Thyroid gland (tissue), 4 donors: ENCODE measurements around the gene OSBPL3. TPM values are rescaled to one million over a fixed set of nuclear protein-coding genes. Genes with fewer than 3 reads are reported as not detected.

Source experiments
- DNase-seq, 2 donors: peaks; one replicate each; pipeline ENCODE4 v3.0.0-alpha.2; 2019
- H3K27ac ChIP-seq, 3 donors: fragments of 200-600 bp; sonication (generic); 1 replicate in 2 of 3; 2 replicates in 1 of 3; pipeline ENCODE4 v1.5.1; 2016 to 2019; ENCODE audit warnings: mild to moderate bottlenecking in 1 of 3, moderate library complexity in 1 of 3
- H3K27me3 ChIP-seq: fragments of 200-600 bp; sonication (generic); one replicate; pipeline ENCODE4 v1.5.1; 2019
- H3K36me3 ChIP-seq, 2 donors: fragments of 200-600 bp; sonication (generic); one replicate each; pipeline ENCODE4 v1.5.1; 2016 to 2019
- H3K4me1 ChIP-seq, 2 donors: fragments of 200-600 bp; sonication (generic); one replicate each; pipeline ENCODE4 v1.5.1; 2017 to 2019
- H3K4me3 ChIP-seq, 3 donors: fragments of 200-600 bp; sonication (generic); replicated peaks in 1 of 3; 1 replicate in 2 of 3; 2 replicates in 1 of 3; pipeline ENCODE4 v1.5.1; 2016; ENCODE audit warnings: mild to moderate bottlenecking in 1 of 3
- H3K9me3 ChIP-seq: fragments of 200-600 bp; sonication (generic); one replicate; pipeline ENCODE4 v1.5.1; 2017
- CTCF ChIP-seq, 6 experiments: fragments of 200-600 bp in 3 of 6; fragments of 450-650 bp in 3 of 6; sonication (generic) in 3 of 6; IDR thresholded peaks; one replicate each; pipeline ENCODE4 v1.5.1; 2016 to 2019; ENCODE audit warnings: antibody characterized with exemption in 6 of 6, mild to moderate bottlenecking in 2 of 6, inconsistent platforms in 1 of 6, moderate library complexity in 1 of 6
- POLR2A ChIP-seq, 2 donors: fragments of 450-650 bp; IDR thresholded peaks; one replicate each; pipeline ENCODE4 v1.6.1; 2017; ENCODE audit warnings: antibody characterized with exemption in 2 of 2, mild to moderate bottlenecking in 2 of 2, moderate library complexity in 1 of 2
- WGBS, 2 donors: methylation state at CpG; one replicate each; pipeline ENCODE4 v1.1.5; 2017; 5-methylcytosine and 5-hydroxymethylcytosine counted together
- intact Hi-C: fragments of 100-400 bp; cut with DNase I; formaldehyde crosslinking; loops from one replicate; pipeline ENCODE4 v1.15.1; 2023
- total RNA-seq, 4 donors: library from RNA; depleted of rRNA; stranded (reverse); fragments of >200 nt; gene quantifications; one replicate each; pipeline ENCODE4 v1.2.3, GENCODE V29; 2016

Gene OSBPL3
- total RNA-seq, 4 donors from 2014 or later: 22.1 to 41.7 (median 34.3) TPM

GRCh38 chr7:24956021-24956420, 24.0 kb downstream of the OSBPL3 start:
- 93 to 95% methylated on average over 3 of the region's 3 CpGs for WGBS, 2 donors
- intact Hi-C loops: no loop called here

GRCh38 chr7:24955313-24955712, 24.7 kb downstream of the OSBPL3 start:
- intact Hi-C loops: no loop called here
- peaks cover 0 to 8% of the 10 kb centered on the region in 2 donors for H3K4me1 ChIP-seq
- no peaks in the 10 kb centered on the region for H3K36me3 ChIP-seq
- H3K4me3 ChIP-seq: no peak overlapping the region
- H3K9me3 ChIP-seq: no peaks in the 10 kb centered on the region
- H3K27ac ChIP-seq: no peak overlapping the region
- TF ChIP-seq CTCF (IDR thresholded peaks at IDR 0.05) (no peak), POLR2A (IDR thresholded peaks at IDR 0.05) (no peak)
- H3K27me3 ChIP-seq: no peaks in the 10 kb centered on the region
- no peak for DNase-seq
- 90 to 96% methylated on average over 1 of the region's 1 CpG for WGBS, 2 donors

More at GRCh38 chr7:24956021-24956420, 24.0 kb downstream of the OSBPL3 start:
- Histone ChIP-seq H3K27me3 (no peaks in the 10 kb centered on the region), H3K36me3 (no peaks in the 10 kb centered on the region), H3K27ac (no peak overlapping the region), H3K9me3 (no peaks in the 10 kb centered on the region), H3K4me1 (peaks cover 0 to 8% of the 10 kb centered on the region in 2 donors), H3K4me3 (no peak overlapping the region)
- no peak for TF ChIP-seq POLR2A (IDR thresholded peaks at IDR 0.05)
- no peak for TF ChIP-seq CTCF (IDR thresholded peaks at IDR 0.05)
- DNase-seq: no peak

- intact Hi-C loops: no loop called here
- no peak for DNase-seq
These were observed 27.5 kb downstream of the OSBPL3 start for GRCh38 chr7:24952464-24952863.

GRCh38 chr7:24951441-24951980, 28.5 kb downstream of the OSBPL3 start:
- intact Hi-C loops: no loop called here
- H3K36me3 ChIP-seq: no peaks in the 10 kb centered on the region
- H3K9me3 ChIP-seq: no peaks in the 10 kb centered on the region
- TF ChIP-seq POLR2A (IDR thresholded peaks at IDR 0.05): no peak
- no peak for TF ChIP-seq CTCF (IDR thresholded peaks at IDR 0.05)
- peaks cover 0 to 8% of the 10 kb centered on the region in 2 donors for H3K4me1 ChIP-seq
- no peaks in the 10 kb centered on the region for H3K27me3 ChIP-seq
- DNase-seq: no peak
- 71 to 77% methylated on average over 3 of the region's 3 CpGs for WGBS, 2 donors
- H3K4me3 ChIP-seq: no peak overlapping the region
- H3K27ac ChIP-seq: no peak overlapping the region

More at GRCh38 chr7:24952464-24952863, 27.5 kb downstream of the OSBPL3 start:
- no peaks in the 10 kb centered on the region for H3K9me3 ChIP-seq
- no peak for TF ChIP-seq POLR2A (IDR thresholded peaks at IDR 0.05)
- TF ChIP-seq CTCF (IDR thresholded peaks at IDR 0.05): no peak
- no peak overlapping the region for H3K27ac ChIP-seq
- no peaks in the 10 kb centered on the region for H3K36me3 ChIP-seq
- no peak overlapping the region for H3K4me3 ChIP-seq
- peaks cover 0 to 8% of the 10 kb centered on the region in 2 donors for H3K4me1 ChIP-seq
- H3K27me3 ChIP-seq: no peaks in the 10 kb centered on the region
- 95 to 100% methylated on average over 2 of the region's 2 CpGs for WGBS, 2 donors

GRCh38 chr7:24949884-24950283, 30.1 kb downstream of the OSBPL3 start:
- H3K4me3 ChIP-seq: no peak overlapping the region
- peaks cover 0 to 8% of the 10 kb centered on the region in 2 donors for H3K4me1 ChIP-seq
- intact Hi-C loops: no loop called here
- H3K36me3 ChIP-seq: no peaks in the 10 kb centered on the region
- no peaks in the 10 kb centered on the region for H3K27me3 ChIP-seq
- no peak for TF ChIP-seq CTCF (IDR thresholded peaks at IDR 0.05)
- TF ChIP-seq POLR2A (IDR thresholded peaks at IDR 0.05): no peak
- no peak overlapping the region for H3K27ac ChIP-seq
- no peaks in the 10 kb centered on the region for H3K9me3 ChIP-seq
- 43 to 88% methylated on average over 1 of the region's 1 CpG for WGBS, 2 donors
- DNase-seq: no peak
